Hepatocyte (in vitro differentiated cells): ENCODE results near the gene OTULINL.

Source experiments
- CTCF ChIP-seq: fragments of 200-600 bp; sonication (generic); IDR thresholded peaks from 2 replicates; pipeline ENCODE4 v1.5.1; 2016; ENCODE audit warnings: antibody characterized with exemption, mild to moderate bottlenecking; ENCODE audit not compliant: poor library complexity
- EZH2 ChIP-seq: fragments of 200-600 bp; sonication (generic); IDR thresholded peaks from 2 replicates; pipeline ENCODE4 v1.6.1; 2016; ENCODE audit warnings: antibody characterized with exemption, mild to moderate bottlenecking, borderline replicate concordance
- EZH2phosphoT487 ChIP-seq: fragments of 200-600 bp; sonication (generic); IDR thresholded peaks from one replicate; pipeline ENCODE4 v1.6.1; 2018; ENCODE audit warnings: antibody characterized with exemption, mild to moderate bottlenecking, low read depth, moderate library complexity; ENCODE audit not compliant: unreplicated experiment, severe bottlenecking

DNA sequence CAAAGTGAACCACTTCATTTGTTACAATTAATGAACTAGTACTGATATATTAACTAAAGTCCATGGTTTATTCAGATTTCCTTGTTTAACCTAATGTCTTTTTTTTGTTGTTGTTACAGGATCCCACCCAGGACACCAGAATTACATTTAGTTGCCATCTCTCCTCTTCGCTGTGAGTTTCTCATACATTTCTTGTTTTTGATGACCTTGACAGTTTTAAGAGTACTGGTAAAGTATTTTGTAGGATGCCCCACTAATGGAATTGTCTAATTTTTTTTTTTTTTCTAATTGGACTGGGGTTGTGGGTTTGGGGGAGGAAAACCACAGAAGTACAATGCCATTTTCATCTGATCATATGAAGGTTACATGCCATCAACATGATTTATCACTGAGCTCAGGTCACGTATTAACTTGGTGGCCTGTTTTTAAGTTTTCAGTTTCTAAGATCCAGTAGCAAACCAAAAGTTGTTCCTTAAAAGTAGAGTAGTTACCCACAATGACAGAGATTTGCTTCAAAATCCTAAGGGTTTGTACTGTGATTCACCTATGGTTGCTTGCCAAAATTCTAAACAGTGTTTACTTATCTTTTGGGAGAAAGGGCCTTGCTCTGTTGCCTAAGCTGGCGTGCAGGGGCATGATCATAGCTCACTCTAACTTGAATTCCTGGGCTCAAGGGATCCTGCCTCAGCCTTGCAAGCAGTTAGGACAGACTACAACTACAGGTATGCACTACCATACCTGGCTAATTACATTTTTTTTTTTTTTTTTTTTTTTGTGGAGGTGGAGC lies 78.4 kb downstream of the OTULINL start:
- no peak for TF ChIP-seq CTCF
- no peak for TF ChIP-seq EZH2
- TF ChIP-seq EZH2phosphoT487, result no peak
